HUDEP-2 (cell line): ENCODE results near the gene CNTNAP5.

Experiments
- DNase-seq, 76 experiments: peaks; one replicate each; lab custom pipeline; 2025; ENCODE audit not compliant: unreplicated experiment in 76 of 76; lab: John Stamatoyannopoulos, UW

The CNTNAP5 gene

DNA sequence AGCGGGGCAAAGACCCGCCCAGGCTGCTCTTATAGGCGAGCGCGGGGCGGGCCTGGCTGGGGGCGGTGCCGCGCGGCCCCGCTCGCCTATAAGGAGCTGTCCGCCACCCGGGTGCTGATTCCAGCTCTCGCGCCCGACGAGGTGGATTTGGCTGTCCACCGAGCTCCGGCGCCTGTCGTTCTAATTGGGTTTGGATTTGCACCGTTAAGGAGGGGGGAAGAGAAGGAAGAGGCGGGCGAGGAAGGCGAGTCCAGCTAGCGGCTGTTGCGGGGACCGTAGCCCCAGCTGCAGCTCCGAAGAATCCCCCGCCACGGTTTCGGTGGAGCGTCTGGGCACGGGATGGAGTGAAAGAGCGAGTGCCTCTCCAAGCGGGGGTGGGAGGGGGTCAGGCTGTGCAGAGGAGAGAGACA lies at the start of gene CNTNAP5:
CNTNAP5 (plus strand) TSS at position 117 of the 410 bp plus-strand sequence. CDS start 364 bp downstream, outside the sequence.
- peak in 47 of 76 experiments; percentile 0 to 68 (median 24) for DNase-seq

DNA sequence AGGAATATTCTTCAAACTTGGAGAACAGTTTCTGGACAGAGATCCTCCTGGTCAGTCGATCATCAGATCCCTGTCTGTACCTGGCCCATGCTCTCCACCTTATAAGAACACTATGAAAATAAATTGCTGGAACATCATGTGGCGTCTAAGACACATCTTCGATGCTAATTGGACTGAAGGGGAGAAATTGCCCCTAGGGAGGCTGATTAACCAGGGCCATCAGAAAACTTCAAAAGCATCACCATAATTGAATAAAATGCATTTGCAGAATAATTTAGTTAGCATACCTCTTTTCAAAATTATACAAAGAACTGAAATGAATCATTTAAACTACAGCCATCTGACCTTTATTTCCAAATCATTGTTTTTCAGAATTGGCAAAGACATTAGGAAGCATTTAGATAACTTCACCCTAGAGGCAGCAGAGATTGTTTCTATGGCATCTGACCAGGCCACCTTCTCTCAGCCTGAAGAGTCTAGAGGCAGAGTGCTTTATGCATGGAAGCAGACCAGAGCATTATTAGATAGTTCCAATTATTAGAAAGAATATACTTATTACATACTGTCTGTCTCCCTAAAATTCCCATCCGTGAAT lies 48.9 kb upstream of the CNTNAP5 start:
- DNase-seq = no peak

DNA sequence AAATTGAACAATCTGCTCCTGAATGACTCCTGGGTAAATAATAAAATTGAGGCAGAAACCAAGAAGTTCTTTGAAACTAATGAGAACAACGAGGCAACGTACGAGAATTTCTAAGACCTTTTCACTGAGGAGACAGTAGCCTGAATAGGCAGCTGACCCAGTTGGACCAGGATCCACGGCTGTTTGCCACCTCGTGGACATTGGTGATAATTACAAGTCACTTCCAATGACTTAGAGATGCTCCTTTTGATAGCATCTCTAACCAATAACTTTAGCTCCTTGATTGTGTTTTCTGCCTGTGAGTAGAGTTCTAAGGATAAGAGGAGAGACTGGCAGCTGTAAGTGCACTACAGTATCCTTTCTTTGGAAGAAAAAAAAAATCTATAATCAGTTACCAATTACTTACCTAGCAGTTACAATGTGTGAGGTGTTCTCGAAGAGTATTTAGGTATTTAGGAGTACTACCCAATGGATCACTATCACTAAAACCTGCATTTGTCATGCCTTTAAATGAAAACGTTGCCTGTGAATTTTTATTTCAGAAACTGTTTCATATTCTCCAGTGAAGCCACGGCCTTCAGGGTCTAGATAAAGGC lies 31.3 kb upstream of the CNTNAP5 start:
- peak in 20 of 76 experiments; percentile 0 to 59 (median 12) for DNase-seq

DNA sequence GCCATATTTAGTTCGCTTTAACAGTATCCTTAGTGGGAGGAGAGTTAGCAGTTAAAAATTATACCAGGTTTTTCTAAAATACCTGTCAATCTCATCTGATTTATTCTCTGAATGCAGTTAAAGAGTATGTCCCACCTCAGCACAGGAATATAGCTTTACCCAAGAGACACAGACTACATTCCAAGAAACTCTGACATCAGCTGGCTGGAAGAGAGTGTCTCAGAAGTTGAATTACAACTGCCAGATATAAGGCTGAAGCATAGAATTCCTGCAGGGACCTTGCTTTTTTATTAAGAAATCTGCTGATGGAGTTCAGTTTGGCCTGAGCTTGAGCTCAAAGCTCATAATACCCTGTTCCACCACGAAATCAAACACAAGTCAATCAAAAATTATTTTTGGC lies 25.4 kb upstream of the CNTNAP5 start:
- no peak for DNase-seq

DNA sequence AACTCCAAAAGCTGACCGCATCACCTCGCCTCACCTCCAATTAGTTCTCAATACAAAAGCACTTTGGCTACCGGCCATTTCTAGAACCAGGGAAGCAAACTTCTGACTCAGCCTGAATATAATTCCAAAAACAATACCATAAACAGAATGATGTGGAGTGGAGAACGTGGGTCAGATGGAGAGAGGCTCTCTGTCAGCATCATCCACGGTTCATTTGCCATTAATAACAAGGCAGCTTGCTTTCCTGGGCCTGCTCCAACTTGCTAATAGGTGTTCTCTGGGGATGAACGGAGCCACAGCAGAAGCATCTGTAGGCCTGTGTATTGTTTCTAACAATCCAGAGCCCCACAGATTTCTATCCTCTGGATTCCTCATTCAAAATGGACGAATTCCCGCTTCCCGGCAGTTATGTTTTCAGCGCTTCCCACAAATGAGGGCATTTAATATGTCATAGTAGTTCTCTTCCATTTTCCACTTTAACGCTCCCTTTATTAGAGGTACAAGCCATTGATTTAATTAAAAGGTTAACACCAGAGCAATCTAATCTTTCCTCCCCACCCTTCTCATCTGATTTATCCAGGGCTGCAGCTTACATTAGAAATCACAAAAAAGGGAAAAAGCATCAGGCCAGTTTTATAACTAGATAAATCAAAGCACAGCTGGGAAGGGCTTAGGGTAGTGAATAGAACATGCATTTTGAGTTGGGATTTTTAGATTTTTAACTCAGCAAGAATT lies 23.2 kb upstream of the CNTNAP5 start:
- no peak for DNase-seq

DNA sequence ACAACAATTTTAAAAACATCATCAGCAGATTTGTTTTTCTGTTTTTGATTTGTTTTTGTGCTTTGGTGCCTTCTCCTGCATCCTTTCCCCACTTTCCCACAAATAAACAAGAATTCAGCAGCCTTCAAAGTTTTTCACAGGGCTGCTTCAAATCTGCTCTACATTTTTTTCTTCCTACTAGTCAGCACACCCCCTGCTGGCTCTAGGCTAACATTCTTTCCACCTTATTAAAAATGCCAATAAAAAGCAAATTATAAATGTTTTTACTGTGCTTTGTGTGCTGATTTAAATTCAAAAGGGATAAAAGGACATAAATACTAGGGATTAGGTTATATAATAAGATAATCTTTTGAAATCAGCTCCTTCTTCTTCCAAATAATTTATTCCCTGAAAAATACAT lies 6.2 kb upstream of the CNTNAP5 start:
- peak in 1 of 76 experiments; percentile 5 for DNase-seq

DNA sequence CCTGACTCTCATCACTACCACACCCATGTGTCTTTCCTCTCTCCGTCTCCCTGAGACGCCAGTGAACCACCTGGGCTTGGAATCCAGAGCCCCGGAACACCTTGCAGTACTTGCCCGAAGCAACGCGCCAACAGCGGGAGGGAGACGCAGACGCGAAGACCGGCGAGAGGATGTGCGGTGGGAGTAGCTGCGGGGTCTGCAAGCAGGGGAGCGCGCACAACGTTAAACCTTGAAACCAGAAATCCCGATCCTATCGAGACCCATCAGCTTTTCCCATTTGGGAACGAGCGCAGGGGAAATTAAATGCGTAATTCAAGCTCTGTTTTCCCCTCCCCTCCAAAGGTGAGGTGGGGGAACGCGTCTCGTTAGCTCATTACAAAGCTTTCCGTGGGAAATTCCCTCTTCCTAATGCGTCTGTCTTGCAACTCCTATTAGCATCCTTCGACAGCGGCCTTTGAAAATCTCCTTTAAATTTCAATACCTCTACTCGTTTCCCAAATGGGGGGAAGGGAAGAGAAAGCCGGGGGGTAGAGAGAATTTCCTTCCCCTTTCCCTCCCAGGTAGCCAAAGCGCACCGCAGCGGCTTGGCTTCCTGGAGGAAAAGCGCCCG lies 421 bp upstream of the CNTNAP5 start:
- no peak for DNase-seq

DNA sequence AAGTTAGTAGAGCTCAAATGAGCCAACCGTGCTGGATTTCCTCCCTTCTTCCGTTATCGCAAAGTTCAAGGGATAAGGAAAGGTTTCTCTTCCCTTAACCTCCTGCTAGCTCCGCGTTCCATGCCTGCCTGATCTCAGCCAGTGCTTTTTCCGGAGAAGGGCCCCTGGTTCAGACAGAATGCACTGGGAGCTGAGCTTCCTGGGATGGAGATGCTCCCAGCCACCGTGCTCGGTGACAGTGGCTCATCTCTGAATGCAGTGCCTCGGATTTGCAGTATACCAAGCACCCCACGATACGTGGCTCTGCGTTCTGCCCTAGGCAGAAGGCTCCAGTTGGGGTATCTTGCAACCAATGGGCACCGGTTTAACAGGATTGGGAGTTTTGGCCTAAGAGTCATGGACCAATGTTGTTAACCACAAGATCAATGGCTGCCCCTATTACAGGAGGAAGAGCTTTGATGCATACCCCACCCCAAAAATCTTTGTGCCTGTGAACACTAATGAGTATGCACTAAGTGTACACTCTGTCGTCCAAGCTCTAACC lies 876 bp downstream of the CNTNAP5 start:
- no peak for DNase-seq

DNA sequence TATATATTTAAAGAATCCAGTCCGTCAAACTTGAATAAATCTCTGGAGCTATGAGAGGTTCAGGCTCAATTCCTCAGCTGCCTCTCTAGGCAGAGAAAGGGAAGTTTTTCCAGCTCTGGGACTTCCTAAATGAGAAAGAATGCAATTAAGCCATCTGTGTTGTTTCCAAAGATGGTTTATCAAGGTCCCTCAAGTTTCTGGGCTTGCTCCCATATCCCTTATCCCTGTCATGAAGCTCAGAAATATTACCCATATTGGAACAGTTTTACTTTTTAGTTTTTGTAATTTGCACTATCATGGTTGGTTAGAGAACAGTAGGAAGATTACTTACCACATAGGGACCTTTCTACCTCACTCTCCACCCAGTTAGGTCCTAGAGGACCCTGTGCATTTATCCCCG lies 1.4 kb downstream of the CNTNAP5 start:
- no peak for DNase-seq

DNA sequence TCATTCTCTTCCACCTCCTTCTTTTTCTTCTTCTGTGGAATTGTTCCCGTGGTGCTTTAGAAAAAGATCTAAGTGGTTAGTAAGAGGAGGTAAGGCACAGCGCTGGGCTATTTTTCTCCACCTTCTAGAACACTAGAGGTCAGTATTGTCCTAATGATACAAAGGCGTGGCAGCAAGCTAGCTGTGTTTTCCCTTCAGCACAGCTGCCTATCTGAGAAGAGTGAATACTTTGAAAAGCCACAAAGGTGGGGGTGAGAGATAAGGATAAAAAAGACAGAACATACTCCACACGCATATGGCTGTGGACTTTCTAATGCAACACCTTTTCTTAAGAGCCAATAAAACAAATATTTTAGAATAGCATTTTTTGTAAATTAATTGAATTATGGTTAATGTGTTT lies 2.1 kb downstream of the CNTNAP5 start:
- peak in 53 of 76 experiments; percentile 0 to 84 (median 38) for DNase-seq

DNA sequence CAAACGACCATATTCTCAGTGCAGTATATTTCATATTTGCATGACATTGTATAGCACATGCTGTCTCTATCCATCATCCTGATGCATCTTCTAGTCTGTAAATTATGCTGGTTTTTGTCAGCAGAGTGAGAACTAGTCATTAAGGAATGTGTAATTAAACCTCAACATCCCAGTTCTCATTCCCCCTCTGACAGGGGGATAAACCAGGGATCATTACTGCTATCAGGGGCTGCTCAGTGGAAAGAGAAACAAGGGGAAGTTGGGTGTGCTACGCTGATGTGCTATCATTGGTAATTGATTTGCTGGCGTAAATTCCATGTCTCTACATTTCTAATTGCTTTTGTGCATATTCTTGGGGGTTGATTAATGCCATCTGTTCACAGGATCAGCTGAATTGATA lies 7.7 kb downstream of the CNTNAP5 start:
- no peak for DNase-seq

DNA sequence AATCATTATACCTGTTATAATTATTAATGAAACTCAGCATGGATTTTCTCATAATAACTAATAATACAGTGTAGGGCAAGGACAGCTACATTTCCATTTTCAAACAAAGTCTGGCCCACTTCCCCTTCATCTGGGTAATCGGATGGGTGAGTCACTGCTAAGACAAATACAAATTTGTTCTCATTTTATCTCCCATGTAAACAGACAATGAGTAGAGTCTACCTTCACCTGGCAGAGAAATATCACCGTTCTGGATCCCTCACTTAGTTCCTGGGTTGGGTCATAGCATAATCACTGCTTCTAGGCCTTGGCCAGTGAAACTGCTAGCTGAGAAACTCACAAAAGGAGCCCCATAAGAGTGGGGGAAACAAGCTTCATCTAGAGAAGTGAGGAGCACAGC lies 9.2 kb downstream of the CNTNAP5 start:
- no peak for DNase-seq

DNA sequence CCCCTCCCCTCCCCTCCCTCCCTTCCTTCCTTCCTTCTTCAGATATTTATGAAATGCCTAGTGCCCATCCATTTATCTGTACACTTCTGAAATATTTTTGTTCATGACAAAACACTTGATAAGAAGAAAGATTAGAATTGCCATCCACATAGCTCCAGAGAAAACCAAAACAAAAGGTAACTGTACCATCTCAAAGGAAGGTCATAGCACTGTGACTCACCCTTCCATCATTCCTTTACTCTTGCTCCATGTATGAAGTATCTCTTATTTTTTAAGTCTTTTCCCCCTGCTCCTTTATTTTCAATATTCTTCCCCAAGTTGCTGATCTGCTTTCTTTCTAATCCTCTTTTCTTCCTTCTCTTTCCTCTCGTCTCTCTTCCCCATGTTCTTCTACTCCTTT lies 9.9 kb downstream of the CNTNAP5 start:
- DNase-seq = no peak

DNA sequence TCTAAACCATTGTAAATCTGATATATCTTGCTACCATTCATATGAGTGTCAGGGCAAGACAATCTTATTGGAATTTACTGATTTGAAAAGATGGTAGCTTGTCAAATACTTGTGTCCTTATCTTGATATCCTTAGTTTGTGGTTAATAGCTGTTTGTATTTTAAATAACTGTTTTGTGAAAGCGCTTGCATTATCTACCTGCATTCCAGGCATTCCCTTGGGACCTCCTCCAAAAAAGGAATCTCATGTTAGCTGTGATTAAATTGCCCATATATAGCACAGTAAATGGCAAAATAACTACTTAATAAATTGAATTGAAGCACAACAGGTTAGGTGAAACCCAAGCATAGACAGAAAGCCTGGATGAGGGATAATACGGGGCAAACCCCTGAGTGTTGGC lies 13.9 kb downstream of the CNTNAP5 start:
- no peak for DNase-seq

DNA sequence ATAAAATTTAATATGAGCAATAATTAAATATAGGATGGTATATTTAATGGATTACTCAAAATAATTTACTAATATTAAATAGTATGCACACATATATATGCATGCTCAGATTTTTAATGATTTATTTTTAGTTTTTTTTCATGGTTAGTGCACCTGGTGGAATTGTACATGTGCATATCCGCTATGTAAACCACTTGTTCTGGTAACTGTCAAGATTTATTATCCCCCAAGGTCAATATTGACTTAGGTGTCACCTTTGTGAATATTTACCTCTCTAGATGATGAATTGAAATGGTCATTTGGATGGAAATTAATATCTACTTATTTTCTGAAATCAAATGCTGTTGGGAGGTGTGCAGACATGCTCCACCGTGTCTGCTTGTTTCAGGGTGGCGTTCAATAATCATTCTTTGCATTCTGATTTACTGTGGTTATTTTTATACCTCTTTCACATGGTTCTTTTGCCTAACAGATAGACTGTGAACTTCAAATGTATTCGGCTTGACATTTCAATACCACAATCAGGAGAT lies 14.7 kb downstream of the CNTNAP5 start:
- DNase-seq = no peak

DNA sequence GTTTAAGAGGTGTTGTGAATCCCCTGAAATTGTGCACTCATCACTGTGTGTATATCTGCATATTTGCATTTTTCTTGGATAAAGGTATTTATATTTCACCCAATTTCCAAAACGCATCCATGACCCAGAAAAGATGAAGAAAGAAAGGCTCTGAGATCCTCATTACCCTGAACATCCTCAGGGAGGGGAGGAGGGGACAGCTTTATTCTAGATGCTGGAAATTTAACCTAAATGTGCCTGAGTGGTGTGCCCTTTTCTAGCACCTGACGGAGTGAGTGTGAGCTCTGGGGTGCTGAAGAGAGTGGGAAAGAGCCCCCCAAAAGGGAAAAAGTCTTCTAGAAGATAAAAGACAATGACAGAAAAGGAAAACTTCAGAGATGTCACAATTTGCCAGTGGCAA lies 20.8 kb downstream of the CNTNAP5 start:
- no peak for DNase-seq

DNA sequence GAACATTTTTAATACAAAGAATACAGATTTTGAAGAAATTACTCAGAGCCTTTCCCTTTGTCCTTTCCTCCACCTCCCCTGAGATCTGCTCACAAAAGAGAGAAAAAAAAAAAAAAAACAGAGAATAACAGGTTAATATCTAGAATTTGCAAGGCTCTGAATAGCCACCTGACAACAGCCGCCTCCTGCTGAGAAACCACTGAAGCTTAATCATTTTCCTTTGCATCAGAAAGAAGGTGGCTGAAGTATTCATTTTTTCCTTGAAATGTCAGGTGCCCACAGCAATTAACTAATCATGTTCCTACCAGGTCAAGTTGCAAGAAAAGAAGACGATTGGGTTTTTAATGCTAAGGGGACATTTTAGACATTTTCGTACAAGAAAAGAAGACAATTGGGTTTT lies 21.2 kb downstream of the CNTNAP5 start:
- DNase-seq = no peak

DNA sequence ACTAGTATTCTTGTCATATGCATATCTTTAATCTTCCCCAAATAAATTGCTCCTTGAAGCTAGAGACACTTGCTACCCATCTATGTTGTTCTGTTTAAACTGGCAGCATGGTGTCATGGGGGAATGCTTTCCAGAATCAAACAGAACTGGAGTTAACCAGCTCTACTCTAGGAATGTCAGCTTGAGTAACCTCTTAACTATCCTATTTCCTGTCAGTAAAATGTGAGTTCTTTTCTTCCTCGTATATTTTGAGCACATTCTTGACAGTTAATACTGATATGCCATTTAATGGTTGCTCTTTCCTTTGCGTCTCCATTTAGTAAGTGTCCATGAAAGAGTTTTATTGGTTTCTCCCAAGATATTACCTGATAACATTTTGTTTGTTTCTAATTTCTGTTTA lies 23.0 kb downstream of the CNTNAP5 start:
- no peak for DNase-seq

DNA sequence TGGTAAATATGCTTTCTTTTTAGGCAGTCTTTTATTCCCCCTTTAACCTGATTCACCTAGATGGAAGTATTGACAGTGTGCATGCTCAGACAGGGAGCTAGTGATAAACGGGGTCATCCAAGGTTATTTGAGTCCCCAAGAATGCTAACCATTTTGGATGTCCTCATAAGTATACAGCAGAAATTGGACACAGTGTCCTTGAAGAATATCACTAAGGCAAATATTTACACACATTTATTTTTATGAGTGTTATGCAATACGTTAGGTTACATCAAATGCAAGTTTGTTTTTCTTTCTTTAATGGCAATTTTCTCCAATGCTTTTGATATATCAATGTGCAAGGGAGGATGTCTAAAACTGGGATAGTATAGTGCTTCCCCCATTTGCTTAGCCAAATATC lies 23.6 kb downstream of the CNTNAP5 start:
- no peak for DNase-seq

DNA sequence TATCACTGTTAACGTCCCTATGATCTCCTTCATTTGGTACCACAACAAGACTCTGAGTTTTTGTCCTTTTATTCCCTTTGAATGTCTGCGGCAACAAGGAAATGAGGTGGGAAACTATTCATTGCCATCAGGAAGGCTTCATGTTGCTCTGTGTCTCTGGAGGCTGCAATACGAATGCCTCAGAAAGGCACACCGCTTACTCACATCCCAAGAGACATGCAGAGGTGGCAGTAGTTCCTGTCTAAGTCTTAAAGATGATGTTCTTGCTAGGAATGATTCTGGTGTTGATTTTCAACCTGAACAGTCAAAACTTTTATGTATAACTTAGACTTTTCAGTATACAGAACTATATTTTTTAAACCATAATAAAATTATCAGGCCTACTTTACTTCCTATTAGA lies 24.0 kb downstream of the CNTNAP5 start:
- no peak for DNase-seq

DNA sequence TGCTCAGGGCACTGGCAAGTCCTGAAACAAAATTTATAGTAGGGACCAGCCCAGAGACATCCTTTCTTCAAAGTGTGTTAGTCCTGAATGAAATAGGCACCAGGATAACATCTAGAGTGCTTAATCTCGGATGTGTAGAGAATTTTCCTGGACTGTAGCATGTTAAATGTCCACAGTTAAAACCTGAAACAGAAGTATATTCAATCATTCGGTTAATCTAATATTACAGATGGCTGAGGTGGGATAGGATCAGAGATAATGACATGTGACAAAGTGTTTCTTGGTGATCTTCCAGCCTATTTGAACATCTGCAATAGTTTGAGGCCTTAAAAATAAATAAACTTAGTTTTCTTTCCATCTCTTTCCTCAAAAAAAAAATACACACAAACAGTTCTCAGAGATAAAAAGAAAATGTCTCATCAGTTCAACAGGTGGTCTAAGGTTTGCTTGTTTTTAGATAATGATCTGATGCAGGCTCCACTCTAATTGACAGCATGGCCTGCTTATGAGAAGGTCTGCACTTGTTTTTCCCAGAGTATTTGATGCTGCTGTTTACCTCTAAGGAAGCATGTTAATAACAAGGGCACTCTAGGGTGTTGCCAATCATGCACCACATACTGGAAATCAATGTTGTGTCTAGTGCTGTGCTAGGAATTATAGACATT lies 25.9 kb downstream of the CNTNAP5 start:
- no peak for DNase-seq
